Bronchial epithelial cell (primary cell): Measurements from ENCODE around the gene SCAMP1. TPM values are rescaled to one million over a fixed set of nuclear protein-coding genes. Genes with fewer than 3 reads are reported as not detected.
"Not testable (repeated sequence)": the region's sequence is repeated elsewhere in the genome, so short reads cannot be mapped to it uniquely, and the experiment has no call there.

ENCODE experiments used
- DNase-seq: peaks from one replicate; pipeline ENCODE4 v3.0.0-alpha.2; 2010; ENCODE audit warnings: low read depth
- FAIRE-seq: peaks from 2 replicates; lab custom pipeline; 2011; peaks lifted over from hg19 to GRCh38; lab: Jason Lieb, UNC
- H3K27me3 ChIP-seq: 2 replicates; pipeline ENCODE4 v1.5.1; 2011; ENCODE audit warnings: low read length; ENCODE audit not compliant: control insufficient read depth, insufficient read depth
- H3K36me3 ChIP-seq: 2 replicates; pipeline ENCODE4 v1.5.1; 2011; ENCODE audit warnings: low read length; ENCODE audit not compliant: control insufficient read depth, insufficient read depth
- H3K4me3 ChIP-seq: 2 replicates; pipeline ENCODE4 v1.5.1; 2011; ENCODE audit warnings: mild to moderate bottlenecking, low read depth, low read length, control low read depth
- total RNA-seq: library from RNA; depleted of rRNA; stranded (reverse); fragments of >200 nt; gene quantifications from 2 replicates; pipeline ENCODE4 v1.2.1, GENCODE V29; 2014
- TF ChIP-seq, protein P1 (sequence below): IDR thresholded peaks from 2 replicates; pipeline ENCODE4 v1.5.1; 2011; ENCODE audit warnings: mild to moderate bottlenecking, moderate library complexity, low read length, control low read depth, inconsistent platforms; ENCODE audit not compliant: insufficient read depth, severe bottlenecking

SCAMP1 gene
- total RNA-seq, 1 donor from 2014 or later, result 58.7 TPM

DNA sequence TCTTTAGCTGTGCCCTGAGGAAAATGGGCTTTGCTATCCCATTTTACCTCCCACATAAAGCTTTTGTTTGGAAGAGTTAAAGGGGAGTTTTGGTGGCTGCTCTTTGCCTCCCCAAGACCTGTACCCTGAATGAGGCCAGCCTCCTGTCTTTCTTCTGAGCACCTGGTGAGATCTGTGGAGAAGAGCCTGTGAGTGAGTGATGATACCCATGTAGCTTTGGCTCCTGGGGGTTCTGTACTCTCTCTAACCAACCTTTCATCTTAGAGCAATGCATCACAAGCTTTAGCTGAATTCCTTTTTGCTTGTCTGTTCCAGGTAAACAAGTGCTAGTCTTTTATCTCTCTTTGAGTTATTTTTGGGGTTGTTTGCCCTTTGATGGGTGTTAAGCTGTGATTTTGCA, 73.6 kb downstream of the SCAMP1 start:
- FAIRE-seq (no peak), DNase-seq (no peak)
- Histone ChIP-seq H3K27me3 (no peaks in the 10 kb centered on the region), H3K4me3 (no peak overlapping the region), H3K36me3 (no peaks in the 10 kb centered on the region)
- TF ChIP-seq, protein P1, sequence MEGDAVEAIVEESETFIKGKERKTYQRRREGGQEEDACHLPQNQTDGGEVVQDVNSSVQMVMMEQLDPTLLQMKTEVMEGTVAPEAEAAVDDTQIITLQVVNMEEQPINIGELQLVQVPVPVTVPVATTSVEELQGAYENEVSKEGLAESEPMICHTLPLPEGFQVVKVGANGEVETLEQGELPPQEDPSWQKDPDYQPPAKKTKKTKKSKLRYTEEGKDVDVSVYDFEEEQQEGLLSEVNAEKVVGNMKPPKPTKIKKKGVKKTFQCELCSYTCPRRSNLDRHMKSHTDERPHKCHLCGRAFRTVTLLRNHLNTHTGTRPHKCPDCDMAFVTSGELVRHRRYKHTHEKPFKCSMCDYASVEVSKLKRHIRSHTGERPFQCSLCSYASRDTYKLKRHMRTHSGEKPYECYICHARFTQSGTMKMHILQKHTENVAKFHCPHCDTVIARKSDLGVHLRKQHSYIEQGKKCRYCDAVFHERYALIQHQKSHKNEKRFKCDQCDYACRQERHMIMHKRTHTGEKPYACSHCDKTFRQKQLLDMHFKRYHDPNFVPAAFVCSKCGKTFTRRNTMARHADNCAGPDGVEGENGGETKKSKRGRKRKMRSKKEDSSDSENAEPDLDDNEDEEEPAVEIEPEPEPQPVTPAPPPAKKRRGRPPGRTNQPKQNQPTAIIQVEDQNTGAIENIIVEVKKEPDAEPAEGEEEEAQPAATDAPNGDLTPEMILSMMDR, result no peak

DNA sequence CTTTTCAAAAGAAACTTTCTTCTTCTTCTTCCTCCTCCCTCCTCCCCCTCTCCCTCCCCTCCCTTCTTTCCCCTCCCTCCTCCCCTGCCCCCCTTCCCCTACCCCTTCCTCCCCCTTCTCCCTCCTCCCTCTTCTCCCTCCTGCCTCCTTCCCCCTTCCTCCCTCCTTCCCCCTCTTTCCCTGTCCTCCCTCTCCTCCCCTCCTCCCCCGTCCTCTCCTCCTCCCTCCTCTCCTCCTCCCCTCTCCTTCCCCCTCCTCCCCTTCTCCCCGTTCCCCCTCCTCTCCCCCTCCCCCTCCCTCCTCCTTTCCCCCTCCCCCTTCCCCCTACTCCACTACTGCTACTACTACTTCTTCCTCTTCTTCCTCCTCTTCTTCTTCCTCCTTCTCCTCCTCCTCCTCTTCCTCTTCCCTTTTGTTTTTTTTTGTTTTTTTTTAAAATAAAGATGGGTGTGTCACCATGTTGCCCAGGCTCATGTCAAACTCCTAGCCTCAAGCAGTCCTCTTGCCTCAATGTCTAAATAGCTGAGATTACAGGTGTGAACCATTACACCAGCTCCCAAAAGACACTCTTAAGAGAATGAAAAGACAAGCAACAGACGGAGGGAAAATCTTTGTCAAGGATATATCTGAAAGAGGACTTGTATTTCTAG, 87.5 kb downstream of the SCAMP1 start:
- FAIRE-seq (no peak), DNase-seq (no peak)
- no peaks in the 10 kb centered on the region for H3K36me3 ChIP-seq
- no peak overlapping the region for H3K4me3 ChIP-seq
- H3K27me3 ChIP-seq, result no peaks in the 10 kb centered on the region
- TF ChIP-seq, protein P1, result no peak

DNA sequence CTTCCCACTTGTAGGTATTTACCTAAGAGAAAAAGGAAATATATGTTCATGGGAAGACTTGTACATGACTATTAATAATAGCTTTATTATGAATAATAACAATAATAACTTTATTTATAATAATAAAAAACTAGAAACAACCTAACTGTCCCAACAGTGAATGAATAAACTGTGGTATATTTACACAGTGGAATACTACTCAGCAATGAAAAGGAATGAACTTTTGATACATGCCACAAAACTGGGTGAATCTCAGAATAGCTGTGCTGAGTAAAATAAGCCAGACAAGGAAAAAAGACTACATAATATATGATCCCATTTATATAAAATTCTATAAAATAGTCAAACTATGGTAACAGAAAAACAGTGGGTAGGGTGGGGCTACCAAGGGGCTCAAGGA, 88.7 kb downstream of the SCAMP1 start:
- no peaks in the 10 kb centered on the region for H3K27me3 ChIP-seq
- FAIRE-seq (no peak), DNase-seq (no peak)
- TF ChIP-seq, protein P1, result no peak
- no peaks in the 10 kb centered on the region for H3K36me3 ChIP-seq
- no peak overlapping the region for H3K4me3 ChIP-seq

DNA sequence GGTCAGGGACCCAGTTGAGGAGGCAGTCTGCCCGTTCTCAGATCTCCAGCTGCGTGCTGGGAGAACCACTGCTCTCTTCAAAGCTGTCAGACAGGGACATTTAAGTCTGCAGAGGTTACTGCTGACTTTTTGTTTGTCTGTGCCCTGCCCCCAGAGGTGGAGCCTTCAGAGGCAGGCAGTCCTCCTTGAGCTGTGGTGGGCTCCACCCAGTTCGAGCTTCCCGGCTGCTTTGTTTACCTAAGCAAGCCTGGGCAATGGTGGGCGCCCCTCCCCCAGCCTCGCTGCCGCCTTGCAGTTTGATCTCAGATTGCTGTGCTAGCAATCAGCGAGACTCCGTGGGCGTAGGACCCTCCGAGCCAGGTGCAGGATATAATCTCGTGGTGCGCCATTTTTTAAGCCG, 97.1 kb downstream of the SCAMP1 start:
- not testable (repeated sequence) for FAIRE-seq, DNase-seq, H3K36me3 ChIP-seq, H3K4me3 ChIP-seq, H3K27me3 ChIP-seq

DNA sequence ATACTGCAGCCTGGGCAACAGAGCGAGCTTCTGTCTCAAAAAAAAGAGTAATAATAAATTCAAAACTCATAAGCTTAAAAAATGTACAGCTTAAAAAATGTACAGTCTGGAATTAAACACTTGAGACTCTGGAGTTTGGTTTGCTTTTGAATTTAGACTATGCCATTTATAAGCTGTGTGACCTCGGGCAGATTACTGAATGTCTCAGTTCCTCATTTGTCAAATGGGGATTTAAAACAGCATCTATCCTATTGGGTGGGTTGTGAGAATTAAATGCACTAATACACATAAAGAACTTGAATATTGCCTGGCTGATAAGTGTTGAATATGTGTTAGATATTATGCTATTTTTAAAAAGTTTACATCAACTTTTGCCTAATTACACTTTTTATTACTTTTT, 98.4 kb downstream of the SCAMP1 start:
- no peak for FAIRE-seq

DNA sequence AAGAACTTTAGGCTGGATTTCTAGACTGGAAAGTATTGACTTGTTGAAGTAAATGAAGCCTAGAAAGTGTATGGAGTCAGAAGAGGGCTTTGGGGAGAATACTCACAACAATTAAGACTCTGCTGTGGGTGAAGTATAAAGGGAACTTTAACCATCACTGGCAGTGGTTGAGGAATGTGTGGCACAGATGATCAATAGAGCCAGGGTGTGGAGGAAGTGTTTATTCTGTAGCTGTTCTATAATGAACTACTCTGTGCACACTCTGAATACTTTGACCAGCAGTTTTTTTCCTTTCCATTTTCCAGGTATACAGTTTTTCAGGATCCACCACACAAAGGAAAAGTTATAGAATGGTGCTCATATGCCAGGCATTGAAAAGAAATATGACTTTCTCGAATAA, 106.7 kb downstream of the SCAMP1 start:
- DNase-seq, result no peak
- no peak for FAIRE-seq
- Histone ChIP-seq H3K27me3 (no peaks in the 10 kb centered on the region), H3K4me3 (no peak overlapping the region), H3K36me3 (peaks cover 1% of the 10 kb centered on the region)
- TF ChIP-seq, protein P1, result no peak

More for the DNA sequence above, 98.4 kb downstream of the SCAMP1 start:
- Histone ChIP-seq H3K36me3 (no peaks in the 10 kb centered on the region), H3K27me3 (no peaks in the 10 kb centered on the region), H3K4me3 (no peak overlapping the region)
- DNase-seq, result no peak
- TF ChIP-seq, protein P1, result no peak
